T-helper 2 cell (primary cell): ENCODE data around the gene MYEOV.

Experiments used
- DNase-seq, 5 experiments: peaks; one replicate each; pipeline versions ENCODE4 v3.0.0 to v3.0.0-alpha.2; 2012 to 2022

Gene MYEOV

DNA sequence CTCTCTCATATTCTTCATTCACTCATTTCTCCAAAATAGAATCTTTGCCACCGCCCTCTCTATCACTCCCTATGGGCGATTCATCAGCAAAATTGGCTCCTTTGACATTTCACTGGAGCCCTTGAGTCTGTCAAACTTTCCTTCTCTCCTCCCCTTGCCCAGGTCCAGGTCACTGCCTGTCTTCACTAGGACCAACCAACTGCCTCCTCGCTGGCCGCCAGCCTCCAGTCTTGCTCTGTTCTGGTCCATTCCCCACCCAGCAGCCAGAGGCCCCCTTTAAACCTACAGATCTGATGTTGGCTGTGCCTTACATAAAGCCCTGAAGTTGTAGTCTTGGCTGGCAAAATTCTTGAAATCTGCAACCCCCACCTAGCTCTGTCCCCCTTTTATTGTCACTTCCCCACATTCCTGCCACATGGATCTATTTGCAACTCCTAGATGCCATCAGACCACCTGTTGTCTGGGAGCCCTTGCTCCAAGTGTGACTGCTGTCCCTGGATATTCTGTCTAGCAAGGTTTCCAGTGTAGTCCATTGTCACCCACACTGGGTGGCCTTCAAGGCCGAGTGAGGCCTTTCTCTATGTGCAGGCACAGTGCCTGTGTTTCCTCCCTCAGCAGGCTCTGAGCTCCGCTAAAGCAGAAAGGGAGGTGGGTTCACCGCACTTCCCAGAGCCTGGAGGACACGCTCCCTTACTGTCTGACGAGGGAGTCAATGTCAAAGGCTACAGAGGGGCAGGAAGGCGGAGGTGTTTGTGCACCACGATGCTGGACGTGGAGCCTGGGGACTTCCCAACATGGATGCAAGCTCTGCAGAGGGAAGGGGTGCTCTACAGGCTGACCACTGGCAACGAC lies 25.5 kb downstream of the MYEOV start:
- DNase-seq: no peak

GRCh38 chr11:69320326-69320725 lies 26.4 kb downstream of the MYEOV start:
- DNase-seq: no peak

DNA sequence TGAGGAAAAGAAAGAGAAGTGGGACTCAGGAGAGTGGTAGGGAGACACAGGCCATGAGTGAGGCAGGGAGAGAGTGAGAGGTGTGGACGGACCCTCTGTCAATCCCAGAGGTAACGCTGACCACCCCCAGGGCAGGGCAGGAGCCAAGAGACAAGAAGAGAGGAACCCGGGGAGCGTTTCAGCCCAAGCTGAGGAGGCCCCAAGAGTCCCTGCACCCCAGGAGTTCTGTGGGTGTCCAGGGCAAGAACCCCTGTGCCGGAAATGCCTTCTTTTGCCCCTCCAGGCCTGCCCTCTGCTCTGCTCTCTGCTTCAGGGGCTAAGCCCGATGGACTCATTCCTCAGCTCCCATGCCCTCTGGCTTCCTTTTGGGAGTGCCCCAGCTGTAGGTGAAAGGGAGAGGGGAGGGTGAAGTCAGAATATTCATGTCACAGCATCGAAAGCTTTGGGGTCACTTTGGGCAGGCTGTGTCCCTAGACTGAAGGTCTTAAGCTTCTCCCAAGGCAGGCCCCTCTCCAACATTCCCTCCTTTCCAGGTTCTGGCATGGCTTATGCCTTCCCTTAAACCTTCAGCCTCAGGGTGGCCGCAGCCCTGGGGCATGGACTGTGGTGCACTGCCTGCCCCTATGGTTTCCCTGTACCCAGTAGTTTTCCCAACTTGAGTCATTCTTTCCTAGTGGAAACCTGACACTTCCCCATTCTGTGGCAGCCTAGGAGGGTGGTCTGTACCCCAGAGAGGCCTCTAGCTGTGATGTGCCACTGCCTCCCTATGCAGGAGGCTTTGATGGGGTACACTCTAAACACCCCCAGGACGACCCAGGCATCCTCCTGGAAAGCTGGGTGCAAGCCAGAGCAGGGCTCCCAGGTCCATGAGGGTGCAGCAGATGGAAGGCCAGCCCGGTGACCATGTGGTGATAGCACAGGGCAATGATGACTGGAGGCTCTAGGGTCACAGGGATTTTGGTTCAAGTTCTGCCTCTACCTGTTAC lies 27.1 kb downstream of the MYEOV start:
- no peak for DNase-seq

- DNase-seq: no peak
Measured at GRCh38 chr11:69321877-69322361, 28.0 kb downstream of the MYEOV start.

DNA sequence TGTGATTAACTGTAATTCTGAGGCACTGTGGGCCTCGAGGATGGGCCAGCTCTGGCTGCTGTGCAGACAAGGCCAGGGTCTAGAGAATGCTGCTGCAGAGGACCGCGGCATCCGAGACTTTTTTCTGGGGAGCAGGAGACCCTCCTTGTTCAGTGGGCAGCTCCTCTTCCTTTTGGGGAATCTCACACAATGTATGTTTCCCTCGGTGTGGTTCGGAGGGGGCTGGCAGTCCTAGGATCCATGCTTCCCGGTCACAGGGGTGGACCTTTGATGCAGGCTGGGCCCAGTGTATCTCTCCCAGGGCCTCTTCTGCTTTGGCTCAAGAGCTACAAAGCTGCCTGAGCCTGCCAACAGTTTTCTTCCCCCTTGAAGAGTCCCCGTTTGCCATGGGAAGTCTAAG lies 31.5 kb downstream of the MYEOV start:
- no peak for DNase-seq

GRCh38 chr11:69326622-69327219 lies 32.8 kb downstream of the MYEOV start:
- no peak for DNase-seq

GRCh38 chr11:69327741-69328191 lies 33.8 kb downstream of the MYEOV start:
- no peak for DNase-seq

GRCh38 chr11:69328231-69328630 lies 34.3 kb downstream of the MYEOV start:
- no peak for DNase-seq

DNA sequence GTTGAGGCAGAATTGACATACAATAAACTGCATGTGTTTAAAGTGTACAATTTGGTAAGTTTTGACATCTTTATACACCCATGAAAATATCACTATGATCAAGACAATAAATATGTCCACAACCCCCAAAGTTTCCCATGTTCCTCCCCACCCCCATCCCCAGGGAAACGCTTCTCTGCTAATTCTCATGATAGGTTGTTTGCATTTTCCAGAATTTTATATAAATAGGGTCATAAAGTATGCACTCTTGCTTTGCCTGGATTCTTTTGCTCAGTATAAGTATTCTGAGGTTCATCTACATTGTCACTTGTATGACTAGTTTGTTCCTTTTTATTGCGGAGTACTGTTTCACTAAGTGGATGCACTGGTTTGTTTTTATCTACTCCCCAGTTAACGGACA lies 35.6 kb downstream of the MYEOV start:
- no peak for DNase-seq

GRCh38 chr11:69330330-69330729 lies 36.4 kb downstream of the MYEOV start:
- no peak for DNase-seq

DNA sequence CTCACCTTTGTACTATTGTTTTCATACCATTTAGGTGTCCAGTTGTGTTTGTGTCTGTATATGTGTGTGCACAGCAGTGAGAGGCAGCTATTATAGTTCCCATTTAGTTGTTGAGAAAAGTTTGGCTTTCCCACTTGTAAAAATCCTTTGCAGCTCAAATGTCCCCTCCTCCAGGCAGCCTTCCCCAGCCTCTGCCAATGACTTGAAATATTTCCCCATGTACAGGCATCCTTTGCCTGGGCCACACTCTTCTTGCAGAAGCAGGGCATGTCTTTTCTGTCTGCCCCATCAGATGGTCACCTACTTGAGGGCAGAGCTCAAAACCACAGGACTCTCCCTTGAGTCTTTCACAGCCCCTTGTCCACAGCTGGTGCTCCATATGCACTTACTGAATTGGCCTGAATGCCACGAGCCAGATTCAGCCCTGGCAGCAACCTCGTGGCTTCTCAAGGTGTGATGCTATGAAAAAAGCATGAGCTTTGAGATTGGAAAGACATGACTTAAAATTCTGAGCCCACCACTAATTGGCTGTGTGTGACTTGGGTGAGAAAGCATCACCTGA lies 39.3 kb downstream of the MYEOV start:
- DNase-seq: no peak

DNA sequence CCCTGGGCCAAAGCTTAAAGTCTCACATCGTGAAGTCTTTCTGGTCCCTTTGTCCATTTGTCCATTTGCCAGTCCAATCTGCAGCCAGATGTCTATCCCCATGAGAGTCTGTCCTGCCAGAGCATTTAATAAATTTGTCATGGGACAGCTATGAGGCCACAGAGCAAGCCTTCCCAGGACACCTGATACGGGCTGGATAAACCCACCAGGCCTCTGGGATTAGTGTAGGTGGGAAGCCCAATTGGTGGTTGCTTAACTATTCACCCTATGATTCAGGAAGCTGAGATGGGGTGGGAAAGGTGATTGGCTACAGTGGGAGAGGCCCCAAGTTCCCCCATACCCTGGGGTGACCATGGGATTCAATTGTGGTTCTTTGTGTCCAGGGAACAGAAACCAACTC lies 39.9 kb downstream of the MYEOV start:
- no peak for DNase-seq

DNA sequence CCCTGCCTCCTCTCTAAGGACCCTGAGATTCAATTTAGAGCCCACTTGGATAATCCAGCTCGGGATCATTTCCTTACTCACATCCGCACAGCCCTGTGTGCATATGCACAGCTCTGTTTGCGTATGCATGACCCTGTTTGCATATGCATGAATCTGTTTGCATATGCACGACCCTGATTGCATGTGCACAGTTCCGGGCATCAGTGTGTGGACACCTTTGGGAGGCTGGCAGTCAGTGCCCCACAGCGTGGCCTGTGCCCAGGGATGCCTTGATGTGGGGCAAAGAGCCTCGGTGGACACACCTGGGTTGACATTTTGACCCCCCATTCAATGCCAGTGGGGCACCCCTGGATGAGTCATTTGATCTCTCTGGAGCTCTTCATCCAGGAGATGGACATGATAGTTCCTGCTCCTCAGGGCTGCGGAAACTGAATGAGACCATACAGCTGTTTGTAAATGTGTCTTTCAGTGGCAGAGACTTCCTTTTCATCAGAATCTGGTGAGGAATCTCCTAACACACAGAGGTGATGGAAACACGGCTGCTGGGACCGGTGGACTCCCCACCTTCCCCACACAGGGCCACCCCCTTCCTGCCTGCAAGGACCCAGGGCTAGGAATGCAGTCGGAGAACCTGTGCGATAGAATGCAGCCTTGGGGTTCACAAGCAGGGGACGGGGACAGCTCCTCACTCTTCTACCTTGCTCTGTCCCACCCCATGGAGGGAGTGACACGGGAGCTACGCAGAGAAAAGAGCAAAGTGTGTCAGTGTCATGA lies 41.2 kb downstream of the MYEOV start:
- no peak for DNase-seq

GRCh38 chr11:69335781-69336405 lies 41.9 kb downstream of the MYEOV start:
- peak in 1 of 5 experiments; percentile 20 for DNase-seq

GRCh38 chr11:69337211-69337721 lies 43.3 kb downstream of the MYEOV start:
- DNase-seq: peak in 3 of 5 experiments; percentile 11 to 61 (median 41)

DNA sequence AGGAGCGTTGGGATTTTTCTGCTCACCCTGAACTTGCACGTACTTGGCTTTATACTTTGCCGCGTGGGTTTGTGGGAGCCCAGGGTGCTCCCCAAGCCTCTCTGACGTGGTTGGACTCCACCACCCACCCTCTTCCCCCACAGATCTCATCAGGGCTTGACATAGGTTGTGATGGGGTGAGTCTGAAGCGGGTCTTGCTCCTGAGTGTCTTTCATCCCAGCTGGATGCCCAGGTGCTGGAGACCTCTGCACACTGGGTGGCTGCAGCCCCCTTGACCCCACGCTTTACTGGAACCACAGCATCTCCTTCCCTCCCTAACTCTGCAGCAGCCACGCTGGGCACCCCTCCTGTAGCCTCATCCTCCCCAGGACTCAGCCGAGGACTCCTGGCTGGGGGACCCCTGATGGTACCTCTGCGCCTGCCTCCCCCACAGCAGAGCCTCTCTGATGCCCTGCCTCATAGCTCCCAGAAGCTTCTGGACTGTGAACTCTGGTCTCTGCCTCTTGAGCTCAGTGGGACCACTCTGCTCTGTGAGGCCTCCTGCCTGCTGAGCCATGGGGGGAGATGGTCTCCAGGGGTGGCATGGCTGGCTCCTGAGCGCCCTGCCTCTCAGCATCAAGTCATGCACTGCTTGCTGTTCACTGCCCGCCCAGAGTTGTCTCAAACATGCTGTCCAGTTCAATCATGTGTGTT lies 45.2 kb downstream of the MYEOV start:
- no peak for DNase-seq

- DNase-seq: no peak
Measured at GRCh38 chr11:69339983-69340565, 46.1 kb downstream of the MYEOV start.

- no peak for DNase-seq
Measured at GRCh38 chr11:69342588-69343330, 48.8 kb downstream of the MYEOV start.
